IPS-15b (cell line): ENCODE data around the gene MPP3.
A peak's percentile ranks its signal among the peaks of the same experiment; 100 is the strongest.
"Not testable (repeated sequence)": the region's sequence is repeated elsewhere in the genome, so short reads cannot be mapped to it uniquely, and the experiment has no call there.

ENCODE experiments used
- H3K27me3 ChIP-seq: one replicate; pipeline ENCODE4 v1.6.1; 2013; ENCODE audit warnings: low read length; ENCODE audit not compliant: control insufficient read depth, insufficient read depth
- H3K36me3 ChIP-seq: one replicate; pipeline ENCODE4 v1.6.1; 2013; ENCODE audit warnings: low read length; ENCODE audit not compliant: control insufficient read depth, insufficient read depth
- H3K4me1 ChIP-seq: one replicate; pipeline ENCODE4 v1.6.1; 2013; ENCODE audit warnings: mild to moderate bottlenecking, low read length; ENCODE audit not compliant: control insufficient read depth, insufficient read depth
- H3K4me3 ChIP-seq: one replicate; pipeline ENCODE4 v1.5.1; 2013; ENCODE audit warnings: low read depth, low read length
- H3K9ac ChIP-seq: one replicate; pipeline ENCODE4 v1.6.1; 2013; ENCODE audit warnings: low read depth, mild to moderate bottlenecking, low read length
- H3K9me3 ChIP-seq: one replicate; pipeline ENCODE4 v1.6.1; 2013; ENCODE audit warnings: mild to moderate bottlenecking, low read length; ENCODE audit not compliant: control insufficient read depth, insufficient read depth

Gene MPP3

DNA sequence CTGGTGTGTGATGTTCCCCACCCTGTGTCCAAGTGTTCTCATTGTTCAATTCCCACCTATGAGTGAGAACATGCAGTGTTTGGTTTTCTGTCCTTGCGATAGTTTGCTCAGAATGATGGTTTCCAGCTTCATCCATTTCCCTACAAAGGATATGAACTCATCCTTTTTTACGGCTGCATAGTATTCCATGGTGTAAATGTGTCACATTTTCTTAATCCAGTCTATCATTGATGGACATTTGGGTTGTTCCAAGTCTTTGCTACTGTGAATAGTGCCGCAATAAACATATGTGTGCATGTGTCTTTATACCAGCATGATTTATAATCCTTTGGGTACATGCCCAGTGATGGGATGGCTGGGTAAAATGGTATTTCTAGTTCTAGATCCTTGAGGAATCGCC lies 40.3 kb downstream of the MPP3 start:
- H3K4me1 ChIP-seq, H3K36me3 ChIP-seq, H3K9me3 ChIP-seq, H3K27me3 ChIP-seq, H3K9ac ChIP-seq, H3K4me3 ChIP-seq: not testable (repeated sequence)

DNA sequence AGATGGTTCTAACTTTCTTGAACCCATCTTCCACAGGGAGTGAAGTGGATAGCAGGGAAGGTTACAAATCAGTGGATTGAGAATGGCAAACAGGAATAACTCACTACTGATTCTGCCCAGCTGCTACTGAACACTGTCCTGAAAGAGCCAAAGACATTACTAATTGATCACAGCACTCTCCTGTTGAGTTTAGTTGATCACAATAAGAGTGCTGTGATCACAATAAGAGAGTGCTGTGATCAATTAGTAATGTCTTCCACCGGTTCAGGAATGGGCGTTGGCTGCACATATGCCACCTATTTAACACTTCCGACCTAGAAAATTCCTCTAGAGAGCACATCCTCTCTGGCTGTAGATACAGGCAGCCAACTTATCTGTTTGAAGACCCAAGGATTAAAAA lies 41.4 kb downstream of the MPP3 start:
- Histone ChIP-seq H3K9ac (no peak overlapping the region), H3K9me3 (no peaks in the 10 kb centered on the region), H3K4me3 (no peak overlapping the region), H3K4me1 (peaks cover 3% of the 10 kb centered on the region), H3K36me3 (no peaks in the 10 kb centered on the region), H3K27me3 (no peaks in the 10 kb centered on the region)

DNA sequence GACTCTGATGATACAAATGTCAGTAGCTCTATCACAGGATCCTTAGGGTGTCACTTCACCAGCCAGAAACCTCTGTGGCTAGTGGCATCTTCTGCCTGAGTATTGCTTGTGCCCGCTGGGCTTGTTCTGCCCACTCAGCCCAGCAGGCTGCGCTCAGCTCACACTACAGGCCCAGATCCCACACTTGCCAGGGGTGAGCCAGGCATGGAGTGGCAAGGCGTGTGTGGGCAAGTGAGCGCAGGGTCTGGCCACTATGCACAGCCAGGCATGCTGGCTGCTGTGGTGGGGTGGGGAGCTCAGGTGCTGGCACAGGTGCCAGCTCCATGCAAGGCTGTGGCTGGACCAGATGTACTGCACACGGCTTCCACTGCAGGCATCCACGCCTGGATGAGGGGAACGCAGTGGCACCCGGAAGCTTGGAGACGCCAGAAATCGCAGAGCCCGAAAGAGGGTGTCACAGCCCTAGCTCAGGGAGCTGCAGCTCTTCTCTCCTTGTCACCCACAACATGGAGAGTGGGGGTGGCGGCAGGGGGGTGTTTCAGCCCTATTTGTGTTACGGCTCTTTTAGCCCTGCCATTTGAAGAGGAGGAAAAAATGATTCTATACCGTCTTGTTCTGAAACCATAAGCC lies 42.5 kb downstream of the MPP3 start:
- no peak overlapping the region for H3K9ac ChIP-seq
- peaks cover 3% of the 10 kb centered on the region for H3K4me1 ChIP-seq
- no peak overlapping the region for H3K4me3 ChIP-seq
- H3K9me3 ChIP-seq = no peaks in the 10 kb centered on the region
- H3K36me3 ChIP-seq = no peaks in the 10 kb centered on the region
- no peaks in the 10 kb centered on the region for H3K27me3 ChIP-seq

DNA sequence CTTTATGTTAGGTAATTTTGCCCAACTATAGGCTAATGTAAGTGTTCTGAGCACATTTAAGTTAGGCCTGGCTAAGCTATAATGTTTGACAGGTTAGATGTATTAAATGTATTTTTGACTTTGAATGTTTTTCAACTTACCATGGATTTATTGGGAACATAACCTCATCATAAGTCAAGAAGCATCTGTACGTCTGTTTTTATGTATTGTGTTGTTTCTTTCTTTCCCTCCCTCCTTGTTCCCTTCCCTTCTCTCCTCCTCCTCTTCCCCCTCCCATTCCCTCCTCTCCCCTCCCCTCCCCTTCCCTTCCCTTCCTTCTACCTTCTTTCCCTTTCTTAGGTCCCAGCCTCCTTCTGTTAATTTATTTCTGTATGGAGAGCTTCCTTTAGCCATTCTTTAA lies 43.5 kb downstream of the MPP3 start:
- Histone ChIP-seq H3K27me3 (no peaks in the 10 kb centered on the region), H3K36me3 (no peaks in the 10 kb centered on the region), H3K9ac (no peak overlapping the region), H3K9me3 (no peaks in the 10 kb centered on the region), H3K4me1 (peaks cover 3% of the 10 kb centered on the region), H3K4me3 (no peak overlapping the region)

DNA sequence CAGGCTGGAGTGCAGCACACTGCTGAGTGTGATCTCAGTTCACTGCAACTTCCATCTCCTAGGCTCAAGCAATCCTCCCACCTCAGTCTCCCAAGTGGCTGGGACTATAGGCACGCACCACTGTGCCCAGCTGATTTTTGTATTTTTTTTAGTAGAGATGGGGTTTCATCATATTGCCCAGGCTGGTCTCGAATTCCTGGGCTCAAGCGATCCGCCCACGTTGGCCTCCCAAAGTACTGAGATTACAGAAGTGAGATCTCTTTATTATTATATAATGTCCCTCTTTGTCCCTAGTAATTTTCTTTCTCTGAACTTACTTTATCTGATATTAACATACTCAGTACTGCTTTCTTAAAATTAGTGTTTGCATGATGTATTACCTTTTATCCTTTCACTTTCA lies 44.4 kb downstream of the MPP3 start:
- Histone ChIP-seq H3K9ac (no peak overlapping the region), H3K4me3 (no peak overlapping the region)

DNA sequence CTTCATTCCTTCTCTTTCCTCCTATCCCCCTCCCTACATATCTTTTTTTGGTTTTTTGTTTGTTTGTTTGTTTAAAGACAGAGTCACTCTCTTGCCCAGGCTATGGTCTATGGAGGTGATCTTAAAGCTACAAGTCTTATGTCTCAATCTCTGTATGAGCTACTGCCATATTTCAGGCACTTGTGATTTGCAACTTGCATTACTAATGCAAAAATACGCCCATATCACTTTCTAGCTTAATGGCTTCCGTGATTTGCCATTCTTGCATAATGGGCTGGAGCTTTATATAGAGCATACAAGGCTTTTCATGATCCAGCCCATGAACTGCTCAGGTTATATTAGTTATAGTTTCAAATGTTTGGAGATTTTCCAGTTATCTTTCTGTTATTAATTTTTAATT lies 45.2 kb downstream of the MPP3 start:
- H3K9me3 ChIP-seq = no peaks in the 10 kb centered on the region
- H3K27me3 ChIP-seq = no peaks in the 10 kb centered on the region
- H3K9ac ChIP-seq = no peak overlapping the region
- peaks cover 3% of the 10 kb centered on the region for H3K4me1 ChIP-seq
- no peaks in the 10 kb centered on the region for H3K36me3 ChIP-seq
- no peak overlapping the region for H3K4me3 ChIP-seq

More for the DNA sequence above, 44.4 kb downstream of the MPP3 start:
- Histone ChIP-seq H3K9me3 (no peaks in the 10 kb centered on the region), H3K36me3 (no peaks in the 10 kb centered on the region), H3K27me3 (no peaks in the 10 kb centered on the region), H3K4me1 (peaks cover 3% of the 10 kb centered on the region)

DNA sequence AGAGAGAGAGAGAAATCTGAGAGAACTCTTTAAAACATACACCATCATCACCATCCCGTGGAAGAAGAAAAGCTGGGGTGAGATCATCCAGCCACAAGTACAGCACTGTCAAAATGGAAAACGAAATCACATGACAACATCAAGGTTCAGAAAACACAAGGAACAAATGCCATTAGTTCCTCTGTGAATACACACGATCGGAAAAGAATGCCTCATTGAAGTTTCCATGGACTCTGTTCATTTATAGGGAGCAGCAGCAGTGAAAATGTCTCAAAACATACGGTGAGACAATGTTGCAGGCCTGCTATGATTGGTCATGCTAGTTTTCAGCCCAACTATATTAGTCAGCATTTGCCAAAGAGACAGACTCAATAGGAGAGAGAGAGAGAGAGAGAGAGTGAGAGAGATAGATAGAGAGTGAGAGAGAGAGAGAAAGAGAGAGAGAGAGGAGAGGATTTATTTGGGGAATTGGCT lies 48.3 kb downstream of the MPP3 start:
- Histone ChIP-seq H3K9ac (no peak overlapping the region), H3K4me1 (peaks cover under 1% of the 10 kb centered on the region), H3K9me3 (no peaks in the 10 kb centered on the region), H3K4me3 (no peak overlapping the region), H3K36me3 (no peaks in the 10 kb centered on the region), H3K27me3 (peaks cover 18% of the 10 kb centered on the region)

DNA sequence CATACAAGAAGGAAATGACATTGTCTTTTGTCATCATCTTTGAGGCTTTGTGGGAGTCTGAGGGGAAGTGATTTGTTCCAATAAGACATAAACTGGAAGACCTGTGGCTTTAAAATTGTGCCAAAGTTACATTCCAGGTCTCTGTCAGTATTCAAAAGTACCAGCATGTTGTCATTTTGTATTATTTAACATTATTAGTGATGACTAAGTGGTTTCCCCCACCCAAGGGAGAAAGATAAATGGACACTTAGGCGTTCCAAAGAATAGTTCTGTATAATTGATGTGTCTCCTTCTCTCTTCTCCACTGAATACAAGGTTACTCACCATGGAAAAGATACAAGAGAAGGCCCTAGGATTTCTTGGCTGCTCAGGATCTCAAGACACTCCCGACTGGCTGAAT lies 48.9 kb downstream of the MPP3 start:
- H3K9me3 ChIP-seq = no peaks in the 10 kb centered on the region
- peaks cover 22% of the 10 kb centered on the region for H3K27me3 ChIP-seq
- H3K36me3 ChIP-seq = no peaks in the 10 kb centered on the region
- H3K4me1 ChIP-seq = peaks cover 4% of the 10 kb centered on the region
- H3K4me3 ChIP-seq = no peak overlapping the region
- no peak overlapping the region for H3K9ac ChIP-seq

DNA sequence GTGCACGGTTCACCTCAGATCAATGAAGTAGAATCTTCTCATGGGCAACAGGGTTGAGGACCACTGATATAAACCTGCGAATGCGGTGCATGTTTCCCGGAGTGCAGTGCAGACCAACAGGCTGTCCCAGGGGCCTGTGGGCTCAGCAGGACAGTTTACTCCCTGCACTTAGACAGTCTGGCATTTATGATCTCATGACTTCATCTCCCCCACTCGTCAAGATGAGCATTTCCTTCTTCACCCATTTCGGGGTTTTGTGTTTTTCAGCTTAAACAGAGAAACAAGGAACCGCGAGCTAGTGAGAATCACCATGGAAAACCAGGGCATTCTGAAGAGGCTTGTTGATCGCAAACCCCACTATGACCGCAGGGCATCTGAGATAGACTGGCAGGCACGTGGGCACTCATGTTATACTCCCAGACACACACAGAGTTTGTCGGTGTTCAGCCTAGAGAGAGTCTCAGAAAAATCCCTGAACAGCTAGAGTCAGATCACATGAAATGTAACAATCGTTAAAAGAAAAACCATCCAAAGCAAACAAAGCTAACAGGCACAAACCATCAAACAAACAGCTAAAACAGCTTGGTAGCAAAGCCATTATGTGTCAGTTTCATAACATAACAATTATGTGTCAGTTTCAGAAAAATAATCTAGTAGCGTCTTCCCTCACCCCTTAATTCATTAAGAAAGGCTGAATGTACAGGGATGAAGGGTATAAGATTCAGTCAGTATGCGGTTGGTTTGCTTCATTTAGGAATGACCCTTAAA lies 49.8 kb downstream of the MPP3 start:
- no peaks in the 10 kb centered on the region for H3K36me3 ChIP-seq
- no peak overlapping the region for H3K4me3 ChIP-seq
- H3K9me3 ChIP-seq = no peaks in the 10 kb centered on the region
- H3K4me1 ChIP-seq = peaks cover 4% of the 10 kb centered on the region
- peaks cover 22% of the 10 kb centered on the region for H3K27me3 ChIP-seq
- H3K9ac ChIP-seq = no peak overlapping the region

DNA sequence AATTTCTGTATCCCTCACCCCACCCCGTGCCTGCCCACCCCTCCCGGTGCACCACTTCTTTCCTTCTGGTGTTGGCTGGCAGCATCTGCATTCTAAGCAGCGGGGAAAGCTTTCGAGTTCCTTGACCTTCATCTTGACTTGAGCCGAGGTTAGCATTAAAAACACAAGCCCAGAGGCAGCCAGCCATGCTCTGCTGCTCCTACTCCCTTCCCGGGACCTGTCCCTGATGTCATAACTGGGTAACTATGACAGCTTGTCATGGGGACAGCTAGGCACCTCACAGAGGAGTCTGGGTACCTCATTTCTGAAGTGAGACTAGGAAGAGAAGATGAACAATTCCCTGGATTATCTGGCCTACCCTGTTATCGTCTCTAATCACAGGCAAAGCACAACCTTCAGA lies 52.8 kb downstream of the MPP3 start, which contains the start of gene CFAP97D1:
CFAP97D1 (plus strand) TSS at position 301 of the 400 bp plus-strand sequence; CDS start at position 329, 28 bp downstream.
- Histone ChIP-seq H3K4me3 (peak within 1 kb of the TSS; percentile 85), H3K9ac (no peak within 1 kb of the TSS), H3K27me3 (peaks cover 22% of the 10 kb centered on the region), H3K9me3 (no peaks in the 10 kb centered on the region), H3K4me1 (peaks cover 4% of the 10 kb centered on the region), H3K36me3 (peaks cover 3% of the 10 kb centered on the region)

DNA sequence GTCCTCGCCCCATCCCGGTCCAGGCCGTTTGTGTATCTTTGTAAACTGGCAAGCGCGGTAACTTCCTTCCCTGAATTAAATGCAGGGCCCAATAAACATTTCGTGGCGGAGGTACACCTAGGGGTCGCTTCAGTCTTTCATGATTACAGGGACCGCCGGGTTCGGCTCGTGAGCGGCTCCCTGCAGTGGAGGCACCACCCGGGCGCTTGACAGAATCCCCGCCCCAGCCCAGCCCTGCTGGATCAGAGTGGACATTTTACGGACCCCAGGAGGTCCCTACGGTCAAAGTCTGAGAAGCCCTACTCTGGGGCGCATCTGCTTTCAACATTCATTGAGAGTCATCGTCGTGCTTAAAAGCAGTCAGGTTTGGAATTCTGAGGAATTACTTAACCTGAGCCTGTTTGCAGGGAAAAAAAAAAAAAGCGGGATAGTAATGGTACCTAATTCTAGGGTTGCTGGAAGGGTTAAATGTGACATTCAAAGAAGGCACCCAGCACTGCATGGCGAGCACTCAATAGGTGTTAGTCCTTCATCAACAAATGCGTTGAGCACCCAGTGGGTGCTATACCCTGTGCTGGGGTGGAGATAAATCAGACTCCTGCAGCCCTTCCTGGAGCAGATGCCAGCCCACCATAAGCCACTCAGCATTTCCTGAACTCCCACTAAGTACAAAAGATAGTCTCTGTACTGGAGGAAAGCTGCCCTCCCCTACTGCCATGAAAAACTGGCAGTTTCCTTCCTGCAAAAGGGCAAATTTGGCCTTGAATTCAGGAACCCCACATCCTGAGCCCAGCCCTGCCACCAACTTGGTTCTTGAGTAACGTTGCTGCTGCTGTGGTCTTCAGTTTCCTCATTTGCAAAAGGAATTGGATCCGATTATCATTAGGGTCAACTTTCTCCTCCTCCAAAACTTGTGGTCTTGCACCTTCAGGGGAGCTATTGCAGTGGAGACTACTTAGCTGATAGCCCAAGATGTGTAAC lies 53.5 kb downstream of the MPP3 start:
- H3K4me3 ChIP-seq = peak overlapping the region; percentile 85
- H3K36me3 ChIP-seq = peaks cover 8% of the 10 kb centered on the region
- H3K9me3 ChIP-seq = no peaks in the 10 kb centered on the region
- peaks cover 4% of the 10 kb centered on the region for H3K4me1 ChIP-seq
- peaks cover 22% of the 10 kb centered on the region for H3K27me3 ChIP-seq
- H3K9ac ChIP-seq = no peak overlapping the region
